HEK293 (cell line): ENCODE measurements around the gene LRRC47.
A peak's percentile ranks its signal among the peaks of the same experiment; 100 is the strongest.

Experiments
- CTCF ChIP-seq: fragments of 450-650 bp; formaldehyde crosslinking; IDR thresholded peaks from 2 replicates; pipeline ENCODE4 v1.5.1; 2016; ENCODE audit warnings: missing biosample characterization, missing genetic modification characterization
- EGR2 ChIP-seq: fragments of 450-650 bp; formaldehyde crosslinking; IDR thresholded peaks from 2 replicates; pipeline ENCODE4 v1.5.1; 2016; ENCODE audit warnings: low read depth, missing biosample characterization, missing genetic modification characterization
- FEZF1 ChIP-seq: fragments of 450-650 bp; formaldehyde crosslinking; IDR thresholded peaks from 2 replicates; pipeline ENCODE4 v1.5.1; 2016; ENCODE audit warnings: missing biosample characterization, missing genetic modification characterization
- GLI2 ChIP-seq: fragments of 450-650 bp; formaldehyde crosslinking; IDR thresholded peaks from 2 replicates; pipeline ENCODE4; 2017; ENCODE audit warnings: missing biosample characterization, missing genetic modification characterization, low read depth, borderline replicate concordance
- GLIS2 ChIP-seq: fragments of 450-650 bp; formaldehyde crosslinking; IDR thresholded peaks from 2 replicates; pipeline ENCODE4 v1.5.1; 2016; ENCODE audit warnings: missing biosample characterization, missing genetic modification characterization
- HOXA7 ChIP-seq: sonication (generic); formaldehyde crosslinking; IDR thresholded peaks from 2 replicates; pipeline ENCODE4 v1.8.1; 2022; ENCODE audit warnings: missing genetic modification reagents, borderline replicate concordance
- MYNN ChIP-seq: fragments of 450-650 bp; formaldehyde crosslinking; IDR thresholded peaks from 2 replicates; pipeline ENCODE4 v1.5.1; 2016; ENCODE audit warnings: missing biosample characterization, missing genetic modification characterization, borderline replicate concordance
- MZF1 ChIP-seq: fragments of 450-650 bp; formaldehyde crosslinking; IDR thresholded peaks from 2 replicates; pipeline ENCODE4 v1.5.1; 2017; ENCODE audit warnings: missing biosample characterization, missing genetic modification characterization, borderline replicate concordance
- PBX3 ChIP-seq: sonication (generic); formaldehyde crosslinking; IDR thresholded peaks from 2 replicates; pipeline ENCODE4 v1.8.1; 2022; ENCODE audit warnings: mild to moderate bottlenecking, moderate library complexity, missing genetic modification reagents
- REPIN1 ChIP-seq: fragments of 450-650 bp; formaldehyde crosslinking; IDR thresholded peaks from 2 replicates; pipeline ENCODE4 v1.5.1; 2017; ENCODE audit warnings: missing biosample characterization, missing genetic modification characterization, low read depth
- SCRT2 ChIP-seq: fragments of 450-650 bp; formaldehyde crosslinking; IDR thresholded peaks from 2 replicates; pipeline ENCODE4 v1.5.1; 2016; ENCODE audit warnings: missing biosample characterization, missing genetic modification characterization
- SP3 ChIP-seq: fragments of 450-650 bp; formaldehyde crosslinking; IDR thresholded peaks from 2 replicates; pipeline ENCODE4 v1.5.1; 2016; ENCODE audit warnings: missing biosample characterization, missing genetic modification characterization
- YY1 ChIP-seq: fragments of 450-650 bp; formaldehyde crosslinking; IDR thresholded peaks from 2 replicates; pipeline ENCODE4 v1.5.1; 2018; ENCODE audit warnings: missing biosample characterization, missing genetic modification characterization
- ZNF112 ChIP-seq: fragments of 450-650 bp; formaldehyde crosslinking; IDR thresholded peaks from 2 replicates; pipeline ENCODE4 v1.5.0; 2017; ENCODE audit warnings: missing biosample characterization, missing genetic modification characterization
- ZNF114 ChIP-seq: fragments of 450-650 bp; formaldehyde crosslinking; IDR thresholded peaks from 2 replicates; pipeline ENCODE4 v1.5.0; 2017; ENCODE audit warnings: missing biosample characterization, missing genetic modification characterization
- ZNF148 ChIP-seq: fragments of 450-650 bp; formaldehyde crosslinking; IDR thresholded peaks from 2 replicates; pipeline ENCODE4 v1.5.0; 2017; ENCODE audit warnings: missing biosample characterization, missing genetic modification characterization, borderline replicate concordance
- ZNF157 ChIP-seq: fragments of 450-650 bp; formaldehyde crosslinking; IDR thresholded peaks from 2 replicates; pipeline ENCODE4 v1.5.1; 2016; ENCODE audit warnings: missing biosample characterization, missing genetic modification characterization
- ZNF16 ChIP-seq: fragments of 450-650 bp; formaldehyde crosslinking; IDR thresholded peaks from 2 replicates; pipeline ENCODE4 v1.5.1; 2016; ENCODE audit warnings: low read depth, missing biosample characterization, missing genetic modification characterization
- ZNF175 ChIP-seq: fragments of 450-650 bp; formaldehyde crosslinking; IDR thresholded peaks from 2 replicates; pipeline ENCODE4 v1.5.1; 2016; ENCODE audit warnings: missing biosample characterization, missing genetic modification characterization
- ZNF266 ChIP-seq: fragments of 450-650 bp; formaldehyde crosslinking; IDR thresholded peaks from 2 replicates; pipeline ENCODE4 v1.5.1; 2016; ENCODE audit warnings: missing biosample characterization, missing genetic modification characterization, low read depth
- ZNF280C ChIP-seq: fragments of 450-650 bp; formaldehyde crosslinking; IDR thresholded peaks from 2 replicates; pipeline ENCODE4 v1.5.1; 2016; ENCODE audit warnings: missing biosample characterization, missing genetic modification characterization
- ZNF341 ChIP-seq: fragments of 450-650 bp; formaldehyde crosslinking; IDR thresholded peaks from 2 replicates; pipeline ENCODE4; 2016; ENCODE audit warnings: low read depth, missing biosample characterization, missing genetic modification characterization
- ZNF362 ChIP-seq: fragments of 450-650 bp; formaldehyde crosslinking; IDR thresholded peaks from 2 replicates; pipeline ENCODE4 v1.5.1; 2016; ENCODE audit warnings: missing biosample characterization, missing genetic modification characterization
- ZNF366 ChIP-seq: fragments of 450-650 bp; formaldehyde crosslinking; conservative IDR thresholded peaks from 2 replicates; pipeline ENCODE4 v1.5.1; 2016; ENCODE audit warnings: missing biosample characterization, missing genetic modification characterization
- ZNF37A ChIP-seq: fragments of 450-650 bp; IDR thresholded peaks from 2 replicates; pipeline ENCODE4 v1.5.1; 2018; ENCODE audit warnings: missing biosample characterization, missing genetic modification characterization
- ZNF416 ChIP-seq: fragments of 450-650 bp; formaldehyde crosslinking; IDR thresholded peaks from 2 replicates; pipeline ENCODE4 v1.5.1; 2016; ENCODE audit warnings: missing biosample characterization, missing genetic modification characterization
- ZNF473 ChIP-seq: fragments of 450-650 bp; formaldehyde crosslinking; IDR thresholded peaks from 2 replicates; pipeline ENCODE4 v1.5.1; 2017; ENCODE audit warnings: missing biosample characterization, missing genetic modification characterization
- ZNF544 ChIP-seq: fragments of 450-650 bp; formaldehyde crosslinking; IDR thresholded peaks from 2 replicates; pipeline ENCODE4 v1.5.0; 2017; ENCODE audit warnings: missing biosample characterization, missing genetic modification characterization
- ZNF560 ChIP-seq: fragments of 450-650 bp; formaldehyde crosslinking; IDR thresholded peaks from 2 replicates; pipeline ENCODE4 v1.5.1; 2017; ENCODE audit warnings: missing biosample characterization, missing genetic modification characterization, borderline replicate concordance
- ZNF677 ChIP-seq: fragments of 450-650 bp; IDR thresholded peaks from 2 replicates; pipeline ENCODE4 v1.5.0; 2018; ENCODE audit warnings: missing biosample characterization, mild to moderate bottlenecking, missing genetic modification characterization, moderate library complexity
- ZNF707 ChIP-seq: fragments of 450-650 bp; formaldehyde crosslinking; IDR thresholded peaks from 2 replicates; pipeline ENCODE4 v1.5.1; 2016; ENCODE audit warnings: missing biosample characterization, missing genetic modification characterization
- ZNF837 ChIP-seq: fragments of 450-650 bp; formaldehyde crosslinking; IDR thresholded peaks from 2 replicates; pipeline ENCODE4 v1.5.1; 2016; ENCODE audit warnings: missing biosample characterization, missing genetic modification characterization

The LRRC47 gene

GRCh38 chr1:3775490-3776230 lies 20.6 kb downstream of the LRRC47 start (continued):
- TF ChIP-seq ZNF544 (tag by site-specific recombination) (no peak), SP3 (no peak), SCRT2 (tag by site-specific recombination) (no peak), ZNF560 (no peak), ZNF280C (tag by site-specific recombination) (no peak), ZNF366 (tag by site-specific recombination) (no peak), ZNF37A (no peak), ZNF473 (tag by site-specific recombination) (no peak), ZNF416 (tag by site-specific recombination) (no peak), ZNF157 (tag by site-specific recombination) (no peak), PBX3 (CRISPR knock-in tag) (no peak), ZNF175 (tag by site-specific recombination) (no peak), ZNF837 (tag by site-specific recombination) (no peak), ZNF362 (no peak), MYNN (tag by site-specific recombination) (no peak), CTCF (peak; percentile 92), FEZF1 (no peak), GLIS2 (tag by site-specific recombination) (peak; percentile 66), HOXA7 (CRISPR knock-in tag) (no peak), ZNF707 (no peak), MZF1 (no peak), ZNF266 (tag by site-specific recombination) (no peak), GLI2 (tag by site-specific recombination) (no peak), ZNF112 (no peak), ZNF114 (tag by site-specific recombination) (no peak), ZNF16 (no peak), ZNF341 (tag by site-specific recombination) (no peak), YY1 (tag by site-specific recombination) (no peak), REPIN1 (no peak), ZNF677 (tag by site-specific recombination) (no peak), ZNF148 (tag by site-specific recombination) (no peak), EGR2 (tag by site-specific recombination) (no peak)
